Transverse colon (tissue), 4 donors: ENCODE results near the gene GLRX. TPM values are rescaled to one million over a fixed set of nuclear protein-coding genes. Genes with fewer than 3 reads are reported as not detected.

ENCODE experiments used
- DNase-seq: peaks from one replicate; pipeline ENCODE4 v3.0.0-alpha.2; 2019
- H3K27ac ChIP-seq, 4 donors: fragments of 200-600 bp; sonication (generic); 2 replicates each; pipeline ENCODE4 v1.5.1; 2016 to 2018; ENCODE audit warnings: inconsistent platforms in 4 of 4
- H3K27me3 ChIP-seq: fragments of 200-600 bp; sonication (generic); 2 replicates; pipeline ENCODE4 v1.5.1; 2017; ENCODE audit warnings: inconsistent platforms
- H3K36me3 ChIP-seq, 4 donors: fragments of 200-600 bp; sonication (generic); 2 replicates each; pipeline ENCODE4 v1.5.1; 2017 to 2019; ENCODE audit warnings: inconsistent platforms in 4 of 4
- H3K4me1 ChIP-seq, 4 donors: fragments of 200-600 bp; sonication (generic); 2 replicates each; pipeline ENCODE4 v1.5.1; 2017 to 2020; ENCODE audit warnings: inconsistent platforms in 4 of 4
- H3K4me3 ChIP-seq, 4 donors: fragments of 200-600 bp; sonication (generic); 1 replicate in 1 of 4; 2 replicates in 3 of 4; pipeline versions ENCODE4 v1.5.1 to v1.6.1; 2017 to 2019; ENCODE audit warnings: inconsistent platforms in 4 of 4
- H3K9me3 ChIP-seq, 2 donors: fragments of 200-600 bp; sonication (generic); 2 replicates each; pipeline ENCODE4 v1.5.1; 2017 to 2019; ENCODE audit warnings: inconsistent platforms in 2 of 2
- EP300 ChIP-seq: sonication (generic); formaldehyde crosslinking; IDR thresholded peaks from one replicate; pipeline ENCODE4 v1.6.1; 2017; ENCODE audit warnings: antibody characterized with exemption, low read depth
- POLR2A ChIP-seq: fragments of 450-650 bp; IDR thresholded peaks from one replicate; pipeline ENCODE4 v1.6.1; 2016; ENCODE audit warnings: antibody characterized with exemption, mild to moderate bottlenecking, moderate library complexity
- POLR2AphosphoS5 ChIP-seq, 3 donors: sonication (generic); formaldehyde crosslinking; IDR thresholded peaks; one replicate each; pipeline ENCODE4 v1.6.1; 2016; ENCODE audit warnings: antibody characterized with exemption in 3 of 3
- WGBS, 2 donors: methylation state at CpG; one replicate each; pipeline ENCODE4 v1.1.5; 2018; ENCODE audit warnings: low coverage in 1 of 2; 5-methylcytosine and 5-hydroxymethylcytosine counted together
- in situ Hi-C, 4 donors: fragments of 200-750 bp; cut with MboI; loops; one replicate each; pipeline versions ENCODE4 v1.15.0 to v1.15.1; 2017; ENCODE audit warnings: low sequenced_read_pairs in 3 of 4, low pct_ligation_motif_present in 1 of 4, low pct_unique_long_range_greater_than_20kb in 1 of 4
- intact Hi-C: fragments of 100-400 bp; cut with DNase I; formaldehyde crosslinking; loops from one replicate; pipeline ENCODE4 v1.15.1; 2023; ENCODE audit warnings: low total_unique reads
- total RNA-seq, 4 donors: library from RNA; depleted of rRNA; stranded (reverse); fragments of >200 nt; gene quantifications; one replicate each; pipeline ENCODE4 v1.1.0, GENCODE V29; 2016
- TF ChIP-seq, protein P1 (sequence below), 5 experiments: fragments of 200-600 bp in 3 of 5; fragments of 450-650 bp in 2 of 5; sonication (generic) in 3 of 5; IDR thresholded peaks; 1 replicate in 2 of 5; 2 replicates in 3 of 5; pipeline ENCODE4 v1.5.1; 2016 to 2017; ENCODE audit warnings: antibody characterized with exemption in 5 of 5, inconsistent platforms in 3 of 5, mild to moderate bottlenecking in 2 of 5, moderate library complexity in 1 of 5

The GLRX gene
- total RNA-seq, 4 donors from 2014 or later = 50.5 to 112 (median 64.4) TPM

DNA sequence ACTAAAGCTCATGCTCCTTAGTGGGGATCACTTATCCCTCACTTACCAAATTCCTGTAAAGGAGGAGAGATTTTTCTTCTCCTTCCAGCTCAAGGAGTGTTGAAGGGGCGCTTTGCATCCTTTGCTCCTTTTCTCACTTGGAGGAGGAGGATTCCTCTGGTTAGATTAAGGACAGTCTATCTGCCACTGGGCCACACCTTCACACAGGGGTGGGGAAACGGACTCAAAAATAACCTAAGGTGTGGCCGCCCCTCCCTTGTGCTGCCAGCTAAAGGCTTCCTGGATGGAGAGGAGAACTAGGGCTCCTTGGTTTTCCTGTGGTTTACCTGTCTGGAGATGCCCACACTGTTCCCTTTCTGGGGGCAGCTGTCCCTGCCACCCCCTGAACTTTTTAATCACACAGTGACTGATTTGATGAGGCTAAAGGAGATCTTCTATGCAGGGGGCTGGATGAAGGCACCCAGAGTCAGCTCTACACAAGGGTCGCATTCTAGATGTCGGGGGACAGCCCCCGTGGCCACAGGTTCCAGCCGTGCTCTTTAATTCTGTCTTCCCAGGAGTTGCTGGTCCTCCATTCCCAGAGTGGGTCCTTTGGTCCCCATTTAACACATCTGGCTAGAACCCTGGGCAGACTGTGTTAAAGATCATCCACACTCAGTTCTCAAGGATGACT, 14.4 kb downstream of the GLRX start:
- no peak for TF ChIP-seq EP300
- TF ChIP-seq, protein P1, sequence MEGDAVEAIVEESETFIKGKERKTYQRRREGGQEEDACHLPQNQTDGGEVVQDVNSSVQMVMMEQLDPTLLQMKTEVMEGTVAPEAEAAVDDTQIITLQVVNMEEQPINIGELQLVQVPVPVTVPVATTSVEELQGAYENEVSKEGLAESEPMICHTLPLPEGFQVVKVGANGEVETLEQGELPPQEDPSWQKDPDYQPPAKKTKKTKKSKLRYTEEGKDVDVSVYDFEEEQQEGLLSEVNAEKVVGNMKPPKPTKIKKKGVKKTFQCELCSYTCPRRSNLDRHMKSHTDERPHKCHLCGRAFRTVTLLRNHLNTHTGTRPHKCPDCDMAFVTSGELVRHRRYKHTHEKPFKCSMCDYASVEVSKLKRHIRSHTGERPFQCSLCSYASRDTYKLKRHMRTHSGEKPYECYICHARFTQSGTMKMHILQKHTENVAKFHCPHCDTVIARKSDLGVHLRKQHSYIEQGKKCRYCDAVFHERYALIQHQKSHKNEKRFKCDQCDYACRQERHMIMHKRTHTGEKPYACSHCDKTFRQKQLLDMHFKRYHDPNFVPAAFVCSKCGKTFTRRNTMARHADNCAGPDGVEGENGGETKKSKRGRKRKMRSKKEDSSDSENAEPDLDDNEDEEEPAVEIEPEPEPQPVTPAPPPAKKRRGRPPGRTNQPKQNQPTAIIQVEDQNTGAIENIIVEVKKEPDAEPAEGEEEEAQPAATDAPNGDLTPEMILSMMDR (IDR thresholded peaks at IDR 0.05) = no peak
- TF ChIP-seq POLR2AphosphoS5 (IDR thresholded peaks at IDR 0.05) = no peak
- no peak for TF ChIP-seq POLR2A
- WGBS, 2 donors = 60% methylated on average over 1 to 7 of the region's 7 CpGs
- Histone ChIP-seq H3K36me3 (no peaks in the 10 kb centered on the region), H3K27me3 (no peaks in the 10 kb centered on the region), H3K27ac (peak overlapping the region; percentile 72 to 79 (median 74)), H3K4me3 (no peak overlapping the region), H3K9me3 (peaks cover 0 to 5% of the 10 kb centered on the region in 2 donors), H3K4me1 (peaks cover 30 to 58% (median 51%) of the 10 kb centered on the region in 4 donors)
- DNase-seq = peak; percentile 74
- in situ Hi-C loops (no loop called here), intact Hi-C loops (no loop called here)

DNA sequence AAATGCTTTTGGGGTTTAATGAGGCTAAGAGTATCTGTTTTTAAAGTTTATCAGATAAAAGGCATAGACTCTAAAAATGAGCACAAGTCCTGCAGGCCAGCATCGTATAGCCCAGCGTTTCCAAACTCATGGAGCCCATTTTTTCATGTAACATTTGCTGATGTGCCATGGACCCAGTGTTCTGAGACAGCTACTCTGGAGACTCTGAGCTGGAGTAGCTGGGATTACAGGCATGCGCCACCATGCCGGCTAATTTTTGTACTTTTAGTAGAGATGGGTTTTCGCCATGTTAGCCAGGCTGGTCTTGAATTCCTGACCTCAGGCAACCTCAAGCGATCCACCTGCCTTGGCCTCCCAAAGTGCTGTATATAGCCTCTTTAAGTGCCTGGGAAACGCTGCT, 15.8 kb downstream of the GLRX start:
- no peaks in the 10 kb centered on the region for H3K36me3 ChIP-seq
- no peaks in the 10 kb centered on the region for H3K27me3 ChIP-seq
- intact Hi-C loops (no loop called here), in situ Hi-C loops (no loop called here)
- H3K4me1 ChIP-seq = peaks cover 23 to 46% (median 42%) of the 10 kb centered on the region in 4 donors
- 92 to 97% methylated on average over 5 to 7 of the region's 7 CpGs for WGBS, 2 donors
- no peak overlapping the region for H3K27ac ChIP-seq
- no peak for TF ChIP-seq EP300
- TF ChIP-seq POLR2A = no peak
- no peak for TF ChIP-seq POLR2AphosphoS5 (IDR thresholded peaks at IDR 0.05)
- TF ChIP-seq, protein P1 (IDR thresholded peaks at IDR 0.05) = no peak
- H3K9me3 ChIP-seq = peaks cover 0 to 5% of the 10 kb centered on the region in 2 donors
- DNase-seq = no peak
- H3K4me3 ChIP-seq = no peak overlapping the region

DNA sequence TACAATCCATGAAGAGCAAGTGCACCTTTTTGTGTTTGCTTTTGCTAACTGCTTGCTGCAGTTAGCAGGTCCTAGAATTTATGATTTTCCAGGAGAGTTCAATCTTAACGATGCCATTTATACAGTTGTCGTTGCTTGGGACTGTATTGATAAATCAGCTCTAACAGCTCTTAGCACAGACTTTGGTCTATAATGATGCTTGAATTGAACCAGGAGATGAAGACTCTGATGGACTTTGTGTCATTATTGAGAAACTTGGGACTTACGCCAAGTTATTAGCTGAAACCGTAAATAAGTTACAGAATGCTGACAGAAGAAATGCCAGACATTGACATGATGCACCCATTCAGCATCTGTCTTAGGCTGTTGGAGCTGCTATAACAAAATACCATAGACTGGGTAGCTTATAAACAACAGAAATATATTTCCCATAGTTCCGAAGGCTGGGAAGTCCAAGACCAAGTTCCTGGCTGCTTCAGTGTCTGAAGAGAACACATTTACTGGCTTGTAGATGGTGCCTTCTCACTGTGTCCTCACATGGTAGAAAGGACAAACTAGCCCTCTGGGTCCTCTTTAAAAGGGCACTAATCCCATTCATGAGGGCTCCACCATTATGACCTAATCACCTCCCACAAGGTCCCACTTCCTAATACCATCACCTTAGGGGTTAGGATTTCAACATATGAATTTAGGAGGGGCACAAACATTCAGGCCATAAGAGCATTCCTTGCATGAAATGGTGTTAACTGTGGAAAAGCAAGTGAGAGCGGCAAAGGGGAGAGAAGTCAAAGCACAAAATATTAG, 17.6 kb downstream of the GLRX start:
- H3K4me1 ChIP-seq = peaks cover 14 to 35% (median 25%) of the 10 kb centered on the region in 4 donors
- H3K4me3 ChIP-seq = no peak overlapping the region
- no peak overlapping the region for H3K27ac ChIP-seq
- no peak for DNase-seq
- TF ChIP-seq POLR2AphosphoS5 (IDR thresholded peaks at IDR 0.05) (no peak), POLR2A (no peak), EP300 (no peak)
- peaks cover 0 to 5% of the 10 kb centered on the region in 2 donors for H3K9me3 ChIP-seq
- 70 to 76% methylated on average over 5 to 6 of the region's 6 CpGs for WGBS, 2 donors
- no peaks in the 10 kb centered on the region for H3K27me3 ChIP-seq
- in situ Hi-C loops (no loop called here), intact Hi-C loops (no loop called here)
- no peaks in the 10 kb centered on the region for H3K36me3 ChIP-seq

DNA sequence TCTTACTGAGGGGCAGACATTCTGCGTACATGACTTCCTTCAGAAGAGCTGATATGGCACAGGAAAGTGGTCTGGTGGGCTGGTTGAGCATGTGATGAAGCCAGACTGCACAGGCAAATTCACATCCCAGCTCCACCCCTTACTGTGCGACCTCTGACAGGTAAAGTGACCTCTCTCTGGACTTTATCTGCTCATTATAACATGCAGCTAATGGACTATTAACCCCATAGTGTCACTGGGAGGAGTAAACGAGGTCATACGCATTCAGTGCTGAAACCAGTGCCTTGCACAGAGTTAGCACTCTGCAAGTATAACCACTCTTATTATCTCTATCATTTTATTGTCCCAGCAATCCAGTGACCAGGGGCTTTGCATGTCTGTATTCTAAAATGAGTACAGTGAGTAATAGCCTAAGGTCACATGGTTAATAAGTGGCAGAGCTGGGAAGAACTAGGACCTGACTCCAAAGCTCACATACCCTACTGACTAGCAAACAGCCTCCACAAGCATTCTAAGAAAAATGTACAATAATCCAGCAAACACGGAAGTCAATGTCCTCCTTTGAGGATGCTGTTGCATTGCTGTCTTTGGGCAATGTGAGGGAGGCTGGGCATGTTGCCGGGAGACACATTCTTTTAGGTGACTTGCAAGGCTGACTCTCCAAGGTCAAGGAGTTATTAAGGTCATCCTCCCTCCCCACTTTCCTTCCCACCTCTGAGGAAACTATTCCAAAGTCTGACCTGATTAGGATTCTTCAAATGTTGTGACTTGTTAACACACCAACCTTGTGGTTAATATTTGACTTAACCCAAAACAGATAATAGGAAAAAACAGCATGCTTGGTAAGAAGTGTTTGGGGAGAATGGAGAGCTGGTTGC, 19.0 kb downstream of the GLRX start:
- peaks cover 8 to 20% (median 11%) of the 10 kb centered on the region in 4 donors for H3K4me1 ChIP-seq
- 74 to 80% methylated on average over 3 to 6 of the region's 6 CpGs for WGBS, 2 donors
- intact Hi-C loops (no loop called here), in situ Hi-C loops (no loop called here)
- no peak overlapping the region for H3K4me3 ChIP-seq
- peaks cover 0 to 5% of the 10 kb centered on the region in 2 donors for H3K9me3 ChIP-seq
- H3K27ac ChIP-seq = no peak overlapping the region
- H3K27me3 ChIP-seq = no peaks in the 10 kb centered on the region
- no peaks in the 10 kb centered on the region for H3K36me3 ChIP-seq
- DNase-seq = no peak
- TF ChIP-seq EP300 (no peak), POLR2AphosphoS5 (IDR thresholded peaks at IDR 0.05) (no peak)
